DMS153 treated with DMSO at 0.1 percent for 48 hours (cell line): Measurements from ENCODE around the gene MRNIP.

ENCODE experiments used
- DNase-seq: peaks from one replicate; lab custom pipeline; 2025; ENCODE audit not compliant: unreplicated experiment; lab: John Stamatoyannopoulos, UW

Gene MRNIP, protein sequence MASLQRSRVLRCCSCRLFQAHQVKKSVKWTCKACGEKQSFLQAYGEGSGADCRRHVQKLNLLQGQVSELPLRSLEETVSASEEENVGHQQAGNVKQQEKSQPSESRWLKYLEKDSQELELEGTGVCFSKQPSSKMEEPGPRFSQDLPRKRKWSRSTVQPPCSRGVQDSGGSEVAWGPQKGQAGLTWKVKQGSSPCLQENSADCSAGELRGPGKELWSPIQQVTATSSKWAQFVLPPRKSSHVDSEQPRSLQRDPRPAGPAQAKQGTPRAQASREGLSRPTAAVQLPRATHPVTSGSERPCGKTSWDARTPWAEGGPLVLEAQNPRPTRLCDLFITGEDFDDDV

DNA sequence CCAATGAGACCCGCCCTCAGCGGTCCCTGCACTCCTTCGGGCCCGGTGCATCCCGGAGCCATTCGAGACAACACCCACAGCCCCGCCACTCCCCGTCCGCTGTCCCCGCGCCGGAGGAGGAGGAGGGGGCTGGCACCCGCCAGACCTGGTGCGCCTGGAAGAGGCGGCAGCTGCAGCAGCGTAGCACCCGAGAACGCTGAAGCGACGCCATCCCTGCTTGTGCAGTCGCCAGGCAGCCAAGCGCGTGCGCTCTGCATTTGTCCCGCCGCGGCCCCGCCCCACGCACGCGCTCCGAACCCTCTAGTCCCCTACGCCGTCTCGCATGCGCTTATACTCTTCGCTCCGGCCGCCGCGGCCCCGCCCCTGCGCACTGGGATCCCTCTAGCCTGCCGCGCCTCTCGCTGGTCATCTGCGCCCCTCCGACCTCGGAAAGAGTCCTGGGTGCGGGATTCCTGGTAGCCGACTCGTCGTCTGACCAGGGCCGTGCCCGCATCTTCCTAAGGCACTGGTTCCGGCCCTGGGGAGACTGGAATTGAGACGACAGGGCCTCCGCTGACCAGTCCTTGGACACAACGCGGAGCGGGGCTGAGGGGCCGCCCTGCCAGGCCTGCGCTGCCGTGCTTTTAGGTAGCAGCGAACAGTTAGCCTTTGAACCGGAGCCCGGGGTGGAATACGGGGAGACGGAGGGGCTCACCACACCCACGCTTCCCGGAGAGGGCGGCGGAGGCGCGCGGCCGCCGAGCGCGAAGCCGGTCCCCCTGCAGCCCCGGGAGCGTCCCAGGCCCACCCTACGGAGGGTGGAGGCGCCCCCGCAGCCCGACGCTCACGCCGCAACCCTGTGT lies at the start of gene MRNIP:
Gene MRNIP, minus strand, starts transcription at position 232 of the 842 bp plus-strand sequence. Its CDS starts 21 bp downstream, at position 211.
- DNase-seq, result peak; percentile 35

DNA sequence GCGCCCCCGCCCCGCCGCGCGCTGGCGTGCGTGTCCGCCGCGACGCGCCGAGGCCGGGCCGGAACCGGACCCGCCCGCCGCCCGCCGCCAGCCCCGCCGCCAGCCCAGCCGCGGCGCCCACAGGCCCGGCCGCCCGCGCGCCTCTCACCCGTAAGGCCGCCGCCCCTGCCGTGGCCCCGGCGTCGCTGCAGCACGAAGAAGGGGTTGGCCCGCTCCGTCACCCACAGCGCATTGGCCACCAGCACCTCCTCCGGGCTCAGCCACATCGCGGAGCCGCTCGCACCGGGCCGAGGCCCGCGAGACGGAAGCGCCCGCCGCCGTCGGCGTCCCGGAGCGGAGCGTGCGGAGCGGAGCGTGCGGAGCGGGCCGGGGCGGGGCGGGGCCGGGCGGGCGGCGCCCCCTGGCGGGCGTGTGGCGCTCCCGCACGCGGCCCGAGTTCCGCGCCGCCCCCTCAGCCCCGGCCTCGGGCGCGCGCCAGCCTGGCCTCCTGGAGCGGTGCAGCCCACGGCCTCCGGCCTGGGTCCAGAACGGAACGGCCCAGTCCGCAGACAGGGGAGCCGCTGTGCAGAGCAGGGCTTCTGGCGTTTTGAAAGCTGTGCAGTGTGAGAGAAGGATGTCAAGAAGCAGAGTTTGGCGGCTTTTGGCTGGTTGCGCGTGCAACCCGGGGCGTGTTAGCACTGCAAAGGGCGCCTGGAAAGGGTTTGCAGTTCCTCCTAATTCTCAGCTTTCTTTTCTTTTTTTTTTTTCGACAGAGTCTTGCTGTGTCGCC lies 49.1 kb upstream of the MRNIP start, which contains the start of gene TBC1D9B:
Gene TBC1D9B, minus strand, starts transcription at position 342 of the 769 bp plus-strand sequence. Its CDS starts 76 bp downstream, at position 266.
- DNase-seq, result no peak

DNA sequence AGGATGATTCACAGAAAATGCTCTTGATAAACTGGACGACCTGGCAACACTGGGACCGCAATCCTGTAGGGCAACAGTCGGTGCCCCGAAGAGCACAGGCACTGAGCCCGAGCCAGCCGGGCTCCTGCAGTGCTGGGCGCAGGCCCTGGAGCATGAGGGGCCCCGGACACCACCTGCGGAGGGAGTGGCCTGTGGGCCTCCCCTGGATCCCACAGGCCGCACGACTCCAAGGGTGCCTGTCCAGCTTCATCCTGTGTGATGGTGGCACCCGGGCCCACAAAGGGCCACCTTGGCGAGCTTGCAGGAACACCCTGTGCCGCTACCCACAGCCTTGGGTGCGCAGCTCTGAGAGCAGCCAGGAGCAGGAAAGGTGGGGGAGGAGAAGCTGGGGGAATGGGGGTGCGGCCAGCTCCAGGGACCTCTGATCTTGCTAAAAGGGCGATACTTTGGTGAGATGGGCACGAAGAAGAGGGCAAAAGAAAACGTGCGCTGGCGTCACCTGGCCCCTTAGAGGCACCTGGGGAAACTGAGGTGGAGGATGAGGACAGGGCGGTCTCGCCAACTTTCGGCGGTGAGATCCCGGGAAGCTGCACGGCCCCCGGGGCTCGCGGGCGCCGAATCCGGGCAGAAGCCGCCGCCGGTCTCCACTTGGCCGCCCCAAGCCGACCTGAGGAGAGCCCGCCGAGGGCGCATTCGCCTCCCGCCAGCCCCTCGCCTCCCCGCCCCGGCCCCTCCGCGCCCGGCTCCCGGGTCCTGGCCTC lies 48.4 kb upstream of the MRNIP start:
- no peak for DNase-seq

DNA sequence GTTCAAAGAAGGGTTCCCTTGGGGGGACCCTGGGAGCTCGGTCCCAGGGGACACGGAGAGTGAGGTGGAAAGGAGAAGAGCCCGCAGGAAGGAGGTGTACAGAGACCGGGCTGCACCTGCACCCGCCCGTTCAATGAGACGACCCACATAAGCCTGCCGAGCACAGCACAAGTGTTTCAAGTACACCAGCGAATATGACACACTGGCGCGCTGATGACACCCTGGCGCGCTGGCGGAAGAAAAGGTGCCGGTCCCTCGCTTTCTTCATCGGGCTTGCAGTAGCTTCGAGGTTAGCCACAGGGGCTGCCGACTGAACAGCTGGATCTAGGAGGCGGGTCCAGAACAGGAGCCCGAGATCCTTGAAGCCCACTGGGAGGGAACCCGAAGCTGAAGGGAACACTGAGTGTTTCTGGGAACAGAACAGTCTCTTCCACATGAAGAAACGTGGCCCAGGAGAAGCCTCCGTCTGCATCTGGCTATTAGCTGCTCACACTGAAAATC lies 47.7 kb upstream of the MRNIP start:
- DNase-seq, result no peak

DNA sequence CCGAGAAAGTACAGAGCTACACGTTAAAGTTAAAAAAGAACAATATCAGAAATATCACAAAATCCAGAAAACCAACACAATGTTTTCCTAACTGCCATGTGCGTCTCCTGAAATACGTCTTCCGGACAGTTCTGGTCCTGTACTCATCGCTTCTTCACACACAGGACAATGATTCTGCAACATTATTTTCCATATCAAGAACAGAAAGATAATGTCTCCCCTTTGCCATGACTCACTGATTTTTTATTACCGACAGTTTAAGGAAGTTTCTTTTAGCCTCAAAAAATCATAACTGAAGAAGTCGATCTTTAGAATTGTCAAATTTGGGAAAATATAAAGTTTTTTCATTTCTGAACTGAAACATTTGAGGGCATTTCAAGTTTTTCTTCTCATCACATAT lies 46.5 kb upstream of the MRNIP start:
- DNase-seq, result no peak

DNA sequence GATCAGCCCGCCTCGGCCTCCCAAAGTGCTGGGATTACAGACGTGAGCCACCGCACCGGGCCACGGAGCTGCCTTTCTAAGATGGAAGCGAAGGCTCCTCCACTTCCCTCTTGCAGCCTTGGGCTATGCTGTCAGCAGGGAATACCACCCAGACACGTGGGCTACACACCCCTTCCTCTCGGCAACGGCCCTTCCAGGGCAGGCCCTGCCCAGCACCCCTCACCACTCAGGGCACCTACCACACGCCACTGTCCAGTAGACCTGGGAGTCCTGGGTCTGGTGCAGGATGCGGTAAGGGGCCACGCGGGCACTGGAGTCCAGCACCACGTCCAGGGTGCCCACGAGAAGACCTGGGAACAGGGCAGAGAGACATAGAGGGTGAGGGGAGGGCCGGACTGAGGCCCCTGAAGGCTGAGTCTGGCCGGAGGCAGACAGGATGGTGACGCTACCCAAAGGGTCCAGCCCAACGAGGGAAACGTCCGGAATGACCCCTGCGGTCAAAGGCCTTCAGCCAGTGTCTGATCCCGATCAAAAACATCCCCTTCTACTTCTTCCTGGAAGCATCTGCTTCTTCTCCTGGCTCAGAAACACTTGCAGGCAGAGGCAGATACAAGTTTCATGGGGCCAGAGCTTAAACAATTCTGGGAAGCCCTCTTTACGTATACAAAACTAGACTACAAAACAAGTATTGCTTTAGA lies 46.0 kb upstream of the MRNIP start:
- DNase-seq, result no peak

DNA sequence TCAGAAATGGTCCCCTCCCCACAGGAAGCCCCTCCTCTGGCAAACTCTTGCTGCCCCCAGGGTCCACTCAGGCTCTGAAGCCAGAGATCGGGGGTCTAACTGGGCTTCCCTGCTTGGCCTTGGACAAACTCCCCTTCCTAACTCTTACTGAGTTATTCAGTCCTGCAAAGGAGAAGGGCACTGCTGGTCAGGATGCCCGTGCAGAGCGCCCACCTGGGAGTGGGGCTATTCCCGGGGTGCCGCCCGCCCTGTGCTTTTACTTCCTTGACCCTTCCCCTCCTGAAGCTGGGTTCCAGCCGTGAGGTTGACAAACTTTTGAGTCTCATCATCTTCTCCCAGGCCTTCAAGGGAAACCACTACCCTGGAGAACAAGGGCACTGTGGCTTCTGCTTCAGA lies 44.1 kb upstream of the MRNIP start:
- no peak for DNase-seq

DNA sequence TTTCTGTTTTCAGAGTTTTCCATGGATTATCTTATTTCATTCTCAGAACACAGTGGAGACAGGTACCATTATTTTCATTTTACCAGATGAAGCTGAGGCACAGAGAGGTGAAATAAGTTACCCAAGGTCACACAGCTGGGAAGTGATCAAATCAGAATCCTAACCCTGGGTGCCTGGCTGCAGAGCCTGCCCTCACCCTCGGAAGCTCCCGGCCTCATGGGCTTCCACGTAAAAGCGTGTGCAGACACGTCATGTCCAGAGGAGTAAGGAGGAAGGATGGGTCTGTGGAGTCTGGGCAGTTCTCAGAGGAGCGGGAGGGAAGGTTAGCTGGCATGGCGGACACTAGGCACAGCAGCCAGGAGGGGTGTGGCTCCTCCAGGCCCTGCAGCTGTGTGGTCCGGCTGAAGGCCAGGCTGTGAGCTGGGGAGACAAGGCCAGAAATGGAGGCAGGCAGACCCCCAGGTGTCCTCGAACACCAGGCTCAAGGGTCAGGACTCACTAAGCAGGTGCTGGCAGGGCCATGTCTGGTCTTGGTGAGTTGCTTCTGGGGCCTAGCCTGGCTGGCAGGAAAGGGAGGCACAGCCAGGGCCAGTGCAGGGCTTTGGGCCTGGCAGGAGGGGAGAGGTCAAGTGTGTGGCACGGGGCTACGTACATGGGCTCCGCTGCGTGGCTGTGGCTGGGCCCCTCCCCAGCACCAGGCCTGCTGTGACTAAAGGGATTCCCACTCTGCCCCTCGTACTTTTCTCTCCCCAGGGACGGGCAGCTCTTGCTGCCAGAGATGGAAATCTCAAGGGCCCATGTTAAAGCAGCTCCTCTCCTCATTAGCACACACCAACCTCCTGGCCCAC lies 43.5 kb upstream of the MRNIP start:
- no peak for DNase-seq

DNA sequence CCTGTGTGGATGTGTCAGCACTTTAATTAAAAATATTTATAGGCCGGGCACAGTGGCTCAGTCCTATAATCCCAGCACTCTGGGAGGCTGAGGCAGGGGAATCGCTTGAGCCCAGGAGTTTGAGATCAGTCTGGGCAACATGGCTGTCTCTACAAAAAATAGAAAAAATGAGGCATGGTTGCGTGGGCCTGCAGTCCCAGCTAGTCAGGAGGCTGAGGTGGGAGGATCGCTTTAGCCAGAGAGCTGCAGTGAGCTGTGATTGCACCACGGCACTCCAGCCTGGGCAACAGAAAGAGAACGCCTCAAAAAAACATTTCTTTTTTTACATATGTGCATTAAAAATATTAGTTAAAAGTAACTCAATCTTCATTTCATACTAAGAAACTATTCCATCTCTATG lies 42.8 kb upstream of the MRNIP start:
- no peak for DNase-seq

DNA sequence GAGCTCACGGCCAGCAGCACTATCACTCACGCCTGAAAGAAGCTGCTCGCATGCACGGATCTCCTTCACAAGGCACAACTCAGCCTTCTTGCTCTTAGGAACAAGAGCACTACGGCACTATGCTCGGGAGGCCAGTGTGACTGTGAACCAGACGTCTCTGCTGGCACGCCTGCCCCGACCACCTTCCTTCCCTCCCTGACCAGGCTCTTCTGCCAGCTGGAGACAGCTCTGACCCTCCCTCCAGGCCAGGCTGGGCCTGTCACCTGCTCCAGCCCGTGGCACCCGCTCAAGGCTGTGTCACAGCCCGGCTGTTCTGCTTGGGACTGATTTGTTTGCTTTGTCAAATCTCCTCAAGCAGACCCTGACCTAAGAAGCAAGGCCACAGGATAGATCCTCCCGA lies 42.1 kb upstream of the MRNIP start:
- DNase-seq, result no peak

DNA sequence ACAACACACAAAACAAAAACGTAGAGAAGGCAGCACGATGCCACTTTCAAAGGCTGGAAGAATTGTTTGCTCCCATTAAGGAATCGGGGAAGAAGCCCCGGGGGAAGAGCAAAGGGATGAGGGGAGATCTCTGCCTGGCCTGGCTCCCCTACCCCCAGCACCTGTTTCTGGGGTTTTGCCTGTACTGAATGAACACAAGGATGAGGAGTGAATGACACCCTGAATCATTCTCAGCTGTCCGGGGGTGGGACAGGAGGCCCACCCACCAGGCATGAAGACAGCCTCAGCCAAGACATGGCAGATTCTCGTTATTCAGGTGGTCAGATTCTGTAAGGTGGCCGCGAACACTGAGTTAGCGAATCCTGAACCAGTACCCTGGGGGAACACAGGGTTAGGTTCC lies 41.6 kb upstream of the MRNIP start:
- DNase-seq, result no peak

DNA sequence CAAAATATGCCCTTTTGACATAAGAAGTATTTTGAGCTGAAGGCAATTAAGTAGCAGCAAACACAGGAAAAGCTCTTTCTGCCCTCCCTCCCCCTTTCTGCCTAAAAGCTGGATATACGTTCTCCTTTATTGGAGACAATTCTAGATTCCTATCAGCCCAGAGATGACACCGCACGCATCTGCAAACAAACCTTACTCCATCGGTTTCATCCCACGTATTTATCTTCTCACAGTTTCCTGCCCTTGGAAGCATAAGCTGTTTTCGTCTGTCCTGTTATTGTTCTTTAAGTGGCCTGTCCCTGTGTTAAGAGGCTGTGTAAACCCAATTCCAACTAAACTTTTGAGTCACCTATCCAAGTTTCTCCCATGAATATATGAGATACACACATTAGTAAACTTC lies 37.2 kb upstream of the MRNIP start:
- DNase-seq, result no peak

DNA sequence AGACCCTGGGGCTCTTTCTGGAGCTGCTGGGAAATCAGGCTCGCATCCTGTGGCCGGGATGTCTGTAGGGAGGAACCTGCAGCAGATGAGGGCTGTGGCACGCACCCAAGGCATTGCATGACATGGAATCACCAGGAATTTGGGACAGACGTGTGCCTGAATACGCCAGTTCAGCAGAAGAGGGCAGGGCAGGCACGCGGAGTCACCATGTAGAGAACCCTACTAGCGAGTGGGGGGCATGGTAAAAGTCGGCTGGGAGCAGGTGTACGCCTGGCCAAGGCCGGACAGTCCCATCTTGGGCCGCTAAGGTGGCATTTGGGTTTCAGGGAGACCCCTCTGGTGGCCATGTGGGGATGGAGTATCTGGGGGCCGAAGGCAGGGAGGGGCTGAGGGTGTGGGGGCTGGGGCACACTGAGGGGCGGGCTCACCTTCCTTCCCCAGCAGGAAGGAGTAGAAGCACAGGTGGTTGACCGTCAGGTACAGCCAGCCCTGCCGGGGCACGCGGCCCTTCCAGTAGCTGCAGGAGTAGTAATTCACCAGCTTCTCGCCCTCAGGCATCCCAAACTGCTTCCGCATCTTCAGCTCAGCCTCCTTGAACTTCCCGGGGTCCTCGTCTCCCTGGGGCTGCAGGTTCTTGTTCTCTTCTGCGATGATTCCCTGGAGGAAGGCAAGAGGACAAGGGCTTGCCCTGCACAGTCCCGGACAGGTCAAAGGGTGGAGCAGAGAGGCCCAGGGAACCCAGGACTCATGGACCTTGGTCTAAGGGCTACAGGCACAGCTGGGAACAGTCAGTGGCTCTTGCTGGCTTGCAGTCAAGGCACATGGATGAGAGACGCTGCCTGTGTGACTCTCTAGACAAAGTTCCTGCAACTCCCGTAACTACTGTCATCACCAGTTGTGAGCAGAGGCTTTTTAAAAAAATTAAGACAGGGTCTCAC lies 35.6 kb upstream of the MRNIP start:
- no peak for DNase-seq

DNA sequence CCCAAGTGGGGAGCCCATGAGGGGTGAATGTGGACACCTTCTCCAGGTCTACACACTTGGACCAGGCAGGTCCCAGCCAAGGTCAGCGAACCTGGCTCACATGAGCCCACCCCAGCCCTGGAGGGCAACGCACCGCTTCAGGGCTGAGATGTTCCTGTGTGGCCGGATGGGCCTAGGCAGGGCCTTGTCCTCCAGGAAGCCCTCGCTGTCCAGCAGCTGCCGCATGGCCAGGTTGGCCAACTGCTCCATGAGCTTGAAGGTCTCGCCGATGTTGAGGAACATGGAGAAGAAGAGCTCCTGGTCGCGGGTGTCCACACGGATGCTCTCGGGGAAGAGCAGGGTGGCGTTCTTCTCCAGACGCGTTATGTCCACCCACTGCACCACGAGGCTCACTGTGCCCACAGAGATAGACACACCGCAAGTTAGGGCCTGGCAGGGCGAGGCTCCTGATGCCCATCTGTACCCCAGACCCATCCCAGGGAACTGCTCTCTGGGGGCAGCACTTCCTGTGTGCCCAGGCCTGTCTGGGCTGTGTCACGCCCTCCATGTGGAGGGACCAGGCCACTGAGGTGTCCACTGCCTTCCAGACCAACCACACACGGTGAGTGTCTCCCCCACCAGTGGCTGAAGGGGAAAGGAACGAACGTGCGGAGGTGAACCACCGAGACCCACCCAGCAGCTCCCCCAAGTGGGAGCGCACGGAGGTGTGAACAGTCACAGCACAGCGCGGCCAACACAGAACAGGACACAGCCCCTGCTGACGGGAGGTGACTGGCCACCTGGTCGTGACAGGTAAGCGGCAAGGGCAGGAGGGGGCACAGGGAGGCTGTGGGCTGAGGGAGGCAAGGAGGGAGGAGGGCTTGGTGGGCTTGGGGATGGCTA lies 34.7 kb upstream of the MRNIP start:
- no peak for DNase-seq

DNA sequence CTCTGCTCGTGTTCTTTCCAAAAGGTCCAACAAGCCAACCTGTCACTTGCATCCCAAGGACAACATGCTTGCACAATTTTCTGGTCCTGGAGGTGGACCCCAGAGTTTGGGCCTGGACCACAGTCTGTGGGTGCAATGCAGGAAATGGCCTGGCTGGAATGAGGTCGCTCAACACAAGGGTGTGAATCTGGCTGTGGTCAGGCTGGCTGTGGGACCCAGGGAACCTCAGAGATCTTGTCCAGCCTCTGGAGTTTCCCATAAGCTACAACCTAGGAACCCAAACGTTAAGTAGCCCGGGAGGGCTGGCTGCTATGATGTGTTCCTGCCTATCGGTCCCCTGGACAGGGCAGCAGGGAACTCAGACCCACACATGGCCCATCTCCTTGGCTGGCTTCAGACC lies 33.6 kb upstream of the MRNIP start:
- DNase-seq, result no peak

DNA sequence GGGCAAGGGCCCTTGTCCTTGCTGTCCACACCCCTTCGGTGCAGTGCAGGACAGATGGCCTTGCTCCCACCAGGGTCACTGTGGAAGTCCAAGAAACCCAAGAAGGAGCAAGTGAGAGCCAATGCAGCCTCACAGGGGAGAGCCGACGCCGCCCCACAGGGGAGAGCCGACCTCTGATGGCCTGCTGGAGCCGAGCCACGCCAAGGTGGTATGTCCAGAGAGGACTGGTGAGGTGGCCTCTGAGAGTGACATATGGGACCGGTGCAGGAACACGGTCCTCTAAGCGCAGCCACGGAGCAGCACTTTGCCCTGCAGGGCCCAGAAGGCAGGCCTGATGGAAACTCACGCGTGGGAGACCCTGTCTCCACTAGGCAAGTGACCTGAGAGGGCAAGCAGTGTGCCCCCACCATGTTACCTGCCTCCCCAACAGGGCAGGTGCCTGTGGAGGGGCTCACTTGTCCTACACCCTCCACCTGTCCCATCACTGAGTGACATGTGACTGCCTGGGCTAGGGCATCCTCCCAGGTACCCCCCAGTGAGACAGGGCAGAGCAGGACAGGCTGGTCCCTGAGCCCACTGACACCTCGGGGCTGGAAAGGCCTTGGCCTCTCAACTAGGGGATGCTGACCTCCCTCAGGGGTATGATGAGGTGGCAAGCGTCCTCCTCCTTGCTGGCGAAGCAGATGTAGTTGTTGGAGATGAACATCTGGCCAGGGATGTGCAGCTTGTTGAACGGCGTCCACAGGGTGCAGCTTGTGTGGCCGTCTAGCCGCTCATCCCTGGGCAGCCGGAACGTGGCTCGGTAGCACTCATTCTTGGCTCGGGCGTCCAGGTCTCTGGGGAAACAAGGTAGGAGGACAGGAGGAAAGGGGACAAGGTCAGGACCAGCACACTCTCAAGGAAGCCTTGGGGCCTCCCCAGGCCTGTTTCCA lies 32.4 kb upstream of the MRNIP start:
- DNase-seq, result no peak
